ENCODE data around the gene GRIPAP1.

GRIPAP1 gene

GRCh38 chrX:49040376-49040955 is 38.4 kb upstream of the GRIPAP1 start:
- no peak for TF ChIP-seq CTCF (IDR thresholded peaks at IDR 0.05; ENCODE audit: insufficient read depth, low read length, missing control alignments)
- DNase-seq (ENCODE audit: low read depth, low spot score) = no peak
- peak overlapping the region; percentile 49 for H3K4me3 ChIP-seq (ENCODE audit: low read depth, low read length)
- POLR2A ChIA-PET = interaction anchor here (0.9 to 1.6 kb wide), 4 partner anchors 13 to 82 kb away, joined by 3 to 6 read pairs (median 4); partner anchors contain the start of genes GRIPAP1 and OTUD5
- CTCF ChIA-PET = interaction anchor here (0.9 to 1.4 kb wide), 2 partner anchors 38 to 68 kb away, joined by 3 to 5 read pairs; partner anchors contain the start of genes GRIPAP1 and KCND1

- ChIA-PET POLR2A (interaction anchor here (0.9 to 1.6 kb wide), 3 partner anchors 13 to 82 kb away, joined by 4 to 6 read pairs (median 4); partner anchors contain the start of genes GRIPAP1 and OTUD5), CTCF (interaction anchor here (1.4 kb wide), 1 partner anchor 67 kb away, joined by 5 read pairs; the partner anchor contains the start of gene KCND1)
- TF ChIP-seq CTCF (IDR thresholded peaks at IDR 0.05; ENCODE audit: insufficient read depth, low read length, missing control alignments) = peak; percentile 28
- DNase-seq (ENCODE audit: low read depth, low spot score) = peak; percentile 74
- peak overlapping the region; percentile 49 for H3K4me3 ChIP-seq (ENCODE audit: low read depth, low read length)
Observed at GRCh38 chrX:49039598-49040375, 37.7 kb upstream of the GRIPAP1 start.

- CTCF ChIA-PET = no interaction called here
- DNase-seq (ENCODE audit: low read depth, low spot score) = no peak
- POLR2A ChIA-PET = interaction anchor here (0.6 kb wide), 1 partner anchor 19 kb away, joined by 4 read pairs; no protein-coding TSS in a partner anchor
- no peak for TF ChIP-seq CTCF (IDR thresholded peaks at IDR 0.05; ENCODE audit: insufficient read depth, low read length, missing control alignments)
- H3K4me3 ChIP-seq (ENCODE audit: low read depth, low read length) = no peak overlapping the region
Observed at GRCh38 chrX:49037883-49038475, 35.9 kb upstream of the GRIPAP1 start.

GRCh38 chrX:49030283-49030682 is 28.2 kb upstream of the GRIPAP1 start:
- no peak overlapping the region for H3K4me3 ChIP-seq (ENCODE audit: low read depth, low read length)
- TF ChIP-seq CTCF (IDR thresholded peaks at IDR 0.05; ENCODE audit: insufficient read depth, low read length, missing control alignments) = no peak
- POLR2A ChIA-PET = no interaction called here
- CTCF ChIA-PET = no interaction called here
- no peak for DNase-seq (ENCODE audit: low read depth, low spot score)

- CTCF ChIA-PET = no interaction called here
- POLR2A ChIA-PET = no interaction called here
Observed at GRCh38 chrX:49029876-49030275, 27.8 kb upstream of the GRIPAP1 start.

More at GRCh38 chrX:49029876-49030275, 27.8 kb upstream of the GRIPAP1 start:
- TF ChIP-seq CTCF (IDR thresholded peaks at IDR 0.05; ENCODE audit: insufficient read depth, low read length, missing control alignments) = no peak
- DNase-seq (ENCODE audit: low read depth, low spot score) = no peak
- H3K4me3 ChIP-seq (ENCODE audit: low read depth, low read length) = no peak overlapping the region

All from AG04449 (cell line).